B cell (primary cell): ENCODE results near the gene B4GALT1.

Experiments used
- CTCF ChIP-seq: fragments of 200-600 bp; IDR thresholded peaks from one replicate; pipeline ENCODE4 v1.8.0; 2022; ENCODE audit warnings: antibody characterized with exemption, mild to moderate bottlenecking
- EZH2 ChIP-seq: IDR thresholded peaks from 2 replicates; pipeline ENCODE4 v1.6.1; 2012; ENCODE audit warnings: borderline replicate concordance, low read depth, mild to moderate bottlenecking, moderate library complexity, low read length; ENCODE audit not compliant: insufficient read depth, poor library complexity, severe bottlenecking

GRCh38 chr9:33130961-33131789, 36.0 kb downstream of the B4GALT1 start:
- TF ChIP-seq CTCF (no peak), EZH2 (no peak)
